ENCODE measurements around the gene CDYL2. TPM values are rescaled to one million over a fixed set of nuclear protein-coding genes. Genes with fewer than 3 reads are reported as not detected.
"Not testable (repeated sequence)": the region's sequence is repeated elsewhere in the genome, so short reads cannot be mapped to it uniquely, and the experiment has no call there.

Gene CDYL2
- total RNA-seq, 2 experiments from 2014 or later, result 10.4 to 11.4 TPM

- ATAC-seq, result peak; percentile 86
These were observed 147.7 kb downstream of the CDYL2 start for GRCh38 chr16:80656711-80657150.

GRCh38 chr16:80656161-80656560, 148.2 kb downstream of the CDYL2 start:
- Mint-ChIP-seq H3K4me3 (peak overlapping the region; percentile 63), H3K27ac (peak overlapping the region; percentile 87)

More at GRCh38 chr16:80656711-80657150, 147.7 kb downstream of the CDYL2 start:
- Mint-ChIP-seq H3K9me3 (peaks cover 9% of the 10 kb centered on the region), H3K27me3 (no peaks in the 10 kb centered on the region), H3K4me1 (ENCODE audit: low read depth) (peaks cover 15% of the 10 kb centered on the region), H3K27ac (peak overlapping the region; percentile 87), H3K36me3 (ENCODE audit: low read depth) (peaks cover 5% of the 10 kb centered on the region), H3K4me3 (peak overlapping the region; percentile 63)
- DNase-seq, result peak; percentile 43
- no peak for TF ChIP-seq CTCF (IDR thresholded peaks at IDR 0.05)
- intact Hi-C loops (cut with micrococcal nuclease), result no loop called here
- POLR2A ChIA-PET, result interaction anchor here (1.4 kb wide), 1 partner anchor 76 kb away, joined by 4 read pairs; no protein-coding TSS in a partner anchor
- CTCF ChIA-PET, result no interaction called here

GRCh38 chr16:80655751-80656150, 148.6 kb downstream of the CDYL2 start:
- intact Hi-C loops (cut with micrococcal nuclease), result no loop called here
- Mint-ChIP-seq H3K36me3 (ENCODE audit: low read depth) (peaks cover 5% of the 10 kb centered on the region), H3K4me1 (ENCODE audit: low read depth) (peaks cover 15% of the 10 kb centered on the region), H3K9me3 (peaks cover 9% of the 10 kb centered on the region), H3K27me3 (no peaks in the 10 kb centered on the region), H3K27ac (no peak overlapping the region), H3K4me3 (no peak overlapping the region)
- CTCF ChIA-PET, result interaction anchor here (1.0 kb wide), 1 partner anchor 129 kb away, joined by 3 read pairs; no protein-coding TSS in a partner anchor
- no peak for TF ChIP-seq CTCF (IDR thresholded peaks at IDR 0.05)
- no peak for DNase-seq
- no peak for ATAC-seq
- POLR2A ChIA-PET, result interaction anchor here (1.4 kb wide), 1 partner anchor 75 kb away, joined by 4 read pairs; no protein-coding TSS in a partner anchor

More at GRCh38 chr16:80656161-80656560, 148.2 kb downstream of the CDYL2 start:
- ChIA-PET CTCF (no interaction called here), POLR2A (interaction anchor here (1.4 kb wide), 1 partner anchor 76 kb away, joined by 4 read pairs; no protein-coding TSS in a partner anchor)
- no peak for TF ChIP-seq CTCF (IDR thresholded peaks at IDR 0.05)
- Mint-ChIP-seq H3K36me3 (ENCODE audit: low read depth) (peaks cover 5% of the 10 kb centered on the region), H3K9me3 (peaks cover 9% of the 10 kb centered on the region), H3K4me1 (ENCODE audit: low read depth) (peaks cover 15% of the 10 kb centered on the region), H3K27me3 (no peaks in the 10 kb centered on the region)
- intact Hi-C loops (cut with micrococcal nuclease), result no loop called here
- ATAC-seq, result peak; percentile 6
- no peak for DNase-seq

GRCh38 chr16:80654094-80654862, 150.1 kb downstream of the CDYL2 start:
- ATAC-seq (no peak), DNase-seq (no peak)
- peaks cover 20% of the 10 kb centered on the region for H3K4me1 Mint-ChIP-seq (ENCODE audit: low read depth)
- H3K27me3 Mint-ChIP-seq, result no peaks in the 10 kb centered on the region
- peaks cover 2% of the 10 kb centered on the region for H3K9me3 Mint-ChIP-seq
- no peak overlapping the region for H3K27ac Mint-ChIP-seq
- CTCF ChIA-PET, result interaction anchor here (0.7 kb wide), 1 partner anchor 129 kb away, joined by 3 read pairs; no protein-coding TSS in a partner anchor
- POLR2A ChIA-PET, result no interaction called here
- TF ChIP-seq CTCF (IDR thresholded peaks at IDR 0.05), result no peak
- peaks cover 4% of the 10 kb centered on the region for H3K36me3 Mint-ChIP-seq (ENCODE audit: low read depth)
- intact Hi-C loops (cut with micrococcal nuclease), result no loop called here
- no peak overlapping the region for H3K4me3 Mint-ChIP-seq

- Mint-ChIP-seq H3K4me1 (ENCODE audit: low read depth) (peaks cover 19% of the 10 kb centered on the region), H3K27ac (no peak overlapping the region), H3K9me3 (peaks cover 12% of the 10 kb centered on the region), H3K4me3 (no peak overlapping the region), H3K27me3 (no peaks in the 10 kb centered on the region), H3K36me3 (ENCODE audit: low read depth) (peaks cover 6% of the 10 kb centered on the region)
- ATAC-seq (no peak), DNase-seq (no peak)
- intact Hi-C loops (cut with micrococcal nuclease), result no loop called here
- no peak for TF ChIP-seq CTCF (IDR thresholded peaks at IDR 0.05)
- POLR2A ChIA-PET, result no interaction called here
- CTCF ChIA-PET, result no interaction called here
These were observed 152.0 kb downstream of the CDYL2 start for GRCh38 chr16:80652441-80652840.

GRCh38 chr16:80650281-80650680, 154.1 kb downstream of the CDYL2 start:
- H3K36me3 Mint-ChIP-seq (ENCODE audit: low read depth); ATAC-seq; POLR2A ChIA-PET; H3K27ac Mint-ChIP-seq; H3K27me3 Mint-ChIP-seq; H3K4me3 Mint-ChIP-seq; H3K4me1 Mint-ChIP-seq (ENCODE audit: low read depth); DNase-seq; CTCF ChIA-PET; intact Hi-C loops (cut with micrococcal nuclease): not testable (repeated sequence)
- peaks cover 18% of the 10 kb centered on the region for H3K9me3 Mint-ChIP-seq
